Ovary (tissue), 9 donors: Measurements from ENCODE around the gene EPHB1. TPM values are rescaled to one million over a fixed set of nuclear protein-coding genes. Genes with fewer than 3 reads are reported as not detected.

Experiments used
- DNase-seq, 5 donors: peaks; one replicate each; pipeline ENCODE4 v3.0.0-alpha.2; 2019 to 2020
- H3K27ac ChIP-seq, 2 donors: fragments of 200-600 bp; one replicate each; pipeline versions ENCODE4 v1.5.1 to v1.8.0; 2019 to 2022
- H3K27me3 ChIP-seq: fragments of 200-600 bp; one replicate; pipeline ENCODE4 v1.8.0; 2022
- H3K36me3 ChIP-seq: fragments of 200-600 bp; sonication (generic); one replicate; pipeline ENCODE4 v1.5.1; 2019
- H3K4me1 ChIP-seq: one replicate; pipeline ENCODE4 v1.8.1; 2013; ENCODE audit warnings: mild to moderate bottlenecking, moderate library complexity; ENCODE audit not compliant: insufficient read depth
- H3K4me3 ChIP-seq: fragments of 200-600 bp; sonication (generic); one replicate; pipeline ENCODE4 v1.5.1; 2017
- H3K9me3 ChIP-seq, 2 donors: fragments of 200-600 bp in 1 of 2; sonication (generic) in 1 of 2; one replicate each; pipeline versions ENCODE4 v1.5.1 to v1.8.1; 2013 to 2019; ENCODE audit warnings: mild to moderate bottlenecking in 1 of 2, moderate library complexity in 1 of 2
- CTCF ChIP-seq, 3 donors: fragments of 450-650 bp in 2 of 3; fragments of 200-600 bp in 1 of 3; IDR thresholded peaks; one replicate each; pipeline versions ENCODE4 v1.5.1 to v1.8.0; 2016 to 2022; ENCODE audit warnings: antibody characterized with exemption in 3 of 3, mild to moderate bottlenecking in 1 of 3
- EP300 ChIP-seq: sonication (generic); formaldehyde crosslinking; IDR thresholded peaks from one replicate; pipeline ENCODE4 v1.6.1; 2017; ENCODE audit warnings: antibody characterized with exemption
- POLR2A ChIP-seq: fragments of 450-650 bp; IDR thresholded peaks from one replicate; pipeline ENCODE4 v1.6.1; 2017; ENCODE audit warnings: antibody characterized with exemption, mild to moderate bottlenecking, moderate library complexity
- WGBS, 3 donors: extraction: QIAGEN DNeasy Blood & Tissue Kit in 1 of 3; methylation state at CpG; one replicate each; pipeline versions ENCODE4 v1.1.5 to v1.1.7; 2013 to 2017; 5-methylcytosine and 5-hydroxymethylcytosine counted together
- intact Hi-C, 4 donors: fragments of 100-400 bp; cut with DNase I; formaldehyde crosslinking; loops; one replicate each; pipeline versions ENCODE4 v1.11.0 to v1.15.1; 2022 to 2023
- polyA plus RNA-seq, 2 donors: library from polyadenylated mRNA; stranded (reverse); fragments of 200-250 nt in 1 of 2; fragments of 350-450 nt in 1 of 2; fragmentation: Illumina TruSeq in 1 of 2; extraction: RNeasy Lipid Tissue Mini Kit (QIAGEN cat#74804) in 1 of 2; gene quantifications; one replicate each; pipeline ENCODE4 v1.2.3, GENCODE V29; 2013 to 2014
- total RNA-seq, 7 donors: library from RNA; depleted of rRNA in 2 of 7; stranded (reverse); fragments of >200 nt in 2 of 7; fragmentation: NEBNext Ultra II Directional in 3 of 7; extraction: Animal tissue kit (Norgen Biotek cat#: 25700) in 3 of 7; gene quantifications; one replicate each; pipeline versions ENCODE4 v1.1.0 to v1.2.4, GENCODE V29; 2016 to 2023
- donor health status: DM: no; HTN: no; CAD: no; lungs with moderate emphysema.
- donor health status: DM: no; HTN: no; CAD: no.
- donor health status: Bipolar disorder and iron deficiency.
- donor health status: DM: yes; HTN: yes; CAD: no.
- donor health status: DM: no; HTN: no; CAD: no.
- donor health status: DM: yes; HTN: yes; CAD: no.

EPHB1 gene
- total and polyA plus RNA-seq, 9 donors, result 0.25 to 2.7 (median 1.0) TPM

DNA sequence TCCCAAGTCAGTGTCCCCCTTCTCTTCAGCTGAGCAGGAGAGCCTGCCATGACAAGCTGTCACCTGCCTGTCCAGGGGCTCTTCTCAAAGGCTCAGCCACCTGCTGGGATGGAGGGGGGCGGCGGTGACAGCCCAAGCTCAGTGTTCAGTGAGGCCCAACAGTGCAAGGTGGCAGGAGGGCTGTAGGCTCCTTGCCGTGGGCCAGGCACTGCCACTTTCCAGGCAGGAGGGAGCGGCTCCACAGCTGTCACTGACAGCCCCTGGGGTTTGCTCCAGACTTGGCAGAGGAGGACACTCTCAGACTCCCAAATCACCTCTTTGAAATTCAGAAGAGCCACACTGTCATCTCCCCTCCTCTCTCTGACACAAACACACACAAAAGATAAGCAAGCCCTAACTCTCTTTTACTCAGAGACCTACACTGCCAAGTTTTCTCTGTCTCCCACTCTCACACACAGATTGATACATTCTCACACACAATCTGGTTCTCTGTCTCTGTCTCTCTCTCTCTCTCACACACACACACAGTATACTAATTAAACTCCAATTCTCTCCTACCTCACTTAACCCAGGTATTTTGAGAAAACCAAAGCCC lies 443.3 kb downstream of the EPHB1 start:
- H3K27me3 ChIP-seq, result no peaks in the 10 kb centered on the region
- no peaks in the 10 kb centered on the region for H3K9me3 ChIP-seq
- no peak overlapping the region for H3K4me3 ChIP-seq
- DNase-seq, result no peak
- no peaks in the 10 kb centered on the region for H3K36me3 ChIP-seq
- 53 to 56% (median 55%) methylated on average over 4 of the region's 4 CpGs for WGBS, 3 donors
- no peak for TF ChIP-seq POLR2A
- TF ChIP-seq CTCF (IDR thresholded peaks at IDR 0.05), result no peak
- no peak for TF ChIP-seq EP300
- H3K4me1 ChIP-seq, result no peaks in the 10 kb centered on the region
- H3K27ac ChIP-seq, result no peak overlapping the region
- intact Hi-C loops, result no loop called here

DNA sequence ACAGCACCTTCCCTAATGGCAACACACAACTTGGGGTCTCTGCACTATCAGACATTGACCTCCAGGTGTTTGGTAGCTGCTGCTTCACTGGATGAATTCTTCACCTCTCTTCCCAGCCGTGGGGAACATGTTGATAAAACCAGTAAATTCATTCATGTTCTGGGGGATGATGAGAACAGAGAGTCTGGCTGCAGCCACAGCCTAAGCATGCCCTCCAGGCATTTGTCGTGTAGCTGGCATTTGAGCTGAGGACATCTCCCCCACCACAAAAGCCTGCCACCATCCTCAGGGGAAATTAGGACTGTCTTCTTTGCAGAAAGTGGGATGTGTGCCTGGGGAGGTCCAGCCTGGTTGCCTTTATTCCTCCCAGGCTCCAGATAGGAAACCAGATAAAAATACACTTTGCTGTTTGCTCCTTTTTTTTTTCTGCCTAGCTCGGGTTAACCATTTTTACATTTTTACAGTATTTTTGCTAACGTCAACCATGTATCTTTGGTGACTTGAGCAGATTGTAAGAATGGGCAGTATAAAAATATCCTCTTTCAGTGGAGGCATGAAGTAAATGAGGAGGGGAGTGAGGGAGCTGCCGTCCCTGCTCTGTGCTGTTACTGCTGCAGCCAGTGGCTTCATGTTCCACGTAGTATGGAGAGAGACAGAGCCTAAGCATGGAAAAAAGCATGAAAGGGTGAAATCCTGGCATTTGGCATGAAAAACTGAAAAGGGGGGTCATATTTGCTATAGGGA lies 444.0 kb downstream of the EPHB1 start:
- Histone ChIP-seq H3K9me3 (no peaks in the 10 kb centered on the region), H3K27ac (no peak overlapping the region), H3K36me3 (no peaks in the 10 kb centered on the region), H3K4me3 (no peak overlapping the region), H3K27me3 (no peaks in the 10 kb centered on the region), H3K4me1 (no peaks in the 10 kb centered on the region)
- intact Hi-C loops, result no loop called here
- TF ChIP-seq CTCF (IDR thresholded peaks at IDR 0.05) (no peak), EP300 (no peak), POLR2A (no peak)
- DNase-seq, result no peak
- WGBS, 3 donors, result 19 to 36% (median 32%) methylated on average over 6 of the region's 6 CpGs

DNA sequence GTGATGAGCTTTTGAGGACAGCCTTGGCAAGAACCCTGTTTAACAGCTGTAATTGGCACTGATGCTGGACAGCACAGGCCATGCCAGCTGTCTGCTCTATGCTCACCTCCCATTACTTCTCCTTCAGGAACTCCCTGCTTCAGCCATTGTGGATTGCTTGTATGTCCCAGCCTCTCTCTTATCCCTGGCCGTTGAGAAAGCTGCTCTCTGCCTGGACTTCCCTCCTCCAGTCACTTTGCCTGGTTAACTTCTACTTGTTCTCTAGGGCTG lies 444.5 kb downstream of the EPHB1 start:
- no peaks in the 10 kb centered on the region for H3K27me3 ChIP-seq
- no peaks in the 10 kb centered on the region for H3K36me3 ChIP-seq
- DNase-seq, result no peak
- intact Hi-C loops, result no loop called here
- no peaks in the 10 kb centered on the region for H3K9me3 ChIP-seq
- H3K27ac ChIP-seq, result no peak overlapping the region
- TF ChIP-seq POLR2A (no peak), EP300 (no peak), CTCF (IDR thresholded peaks at IDR 0.05) (no peak)
- WGBS, 3 donors, result 10 to 15% (median 14%) methylated on average over 1 of the region's 1 CpG
- no peak overlapping the region for H3K4me3 ChIP-seq
- no peaks in the 10 kb centered on the region for H3K4me1 ChIP-seq

DNA sequence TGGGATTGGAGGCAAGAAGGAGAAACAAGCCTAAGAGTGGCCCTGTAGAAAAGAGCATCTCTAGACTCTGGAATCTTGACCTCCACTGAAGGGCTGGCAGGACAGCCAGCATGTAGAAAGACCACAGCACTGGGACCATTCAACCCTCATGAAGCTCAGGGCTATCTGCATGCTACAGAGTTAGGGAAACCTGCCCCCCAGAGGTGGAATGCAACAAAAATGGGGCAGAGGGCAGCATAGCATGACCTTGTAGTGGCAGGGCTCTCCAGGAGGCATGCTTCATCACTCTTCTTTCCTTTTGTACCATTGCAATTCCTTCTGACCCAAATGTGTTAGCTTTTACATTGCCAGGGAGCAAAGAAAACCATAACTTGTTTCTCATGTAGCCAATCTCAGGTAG lies 445.4 kb downstream of the EPHB1 start:
- no peak for DNase-seq
- Histone ChIP-seq H3K27me3 (no peaks in the 10 kb centered on the region), H3K4me1 (no peaks in the 10 kb centered on the region), H3K36me3 (no peaks in the 10 kb centered on the region), H3K27ac (no peak overlapping the region), H3K4me3 (no peak overlapping the region), H3K9me3 (no peaks in the 10 kb centered on the region)
- intact Hi-C loops, result no loop called here
- no peak for TF ChIP-seq EP300
- no peak for TF ChIP-seq CTCF (IDR thresholded peaks at IDR 0.05)
- TF ChIP-seq POLR2A, result no peak
